ENCODE data around the gene TAF13.

DNA sequence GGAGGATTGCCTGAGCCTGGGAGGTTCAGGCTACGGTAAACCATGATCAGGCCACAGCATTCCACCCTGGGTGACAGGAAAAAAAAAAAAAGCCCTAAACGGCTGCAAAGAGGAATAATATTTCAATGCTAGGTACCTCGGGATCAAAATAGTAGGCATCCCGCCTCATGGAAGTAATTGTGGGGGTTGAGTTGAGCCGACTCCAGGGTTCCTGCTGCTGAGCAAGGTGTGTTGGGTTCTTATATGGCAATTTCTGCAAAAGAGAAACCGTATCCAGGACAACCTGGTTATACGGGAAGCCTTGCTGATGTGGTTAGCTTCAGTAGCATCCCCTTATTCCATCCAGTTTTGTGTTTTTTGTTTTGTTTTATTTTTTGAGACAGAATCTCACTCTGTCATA, 32.0 kb upstream of the TAF13 start:
- TF ChIP-seq, protein P1, sequence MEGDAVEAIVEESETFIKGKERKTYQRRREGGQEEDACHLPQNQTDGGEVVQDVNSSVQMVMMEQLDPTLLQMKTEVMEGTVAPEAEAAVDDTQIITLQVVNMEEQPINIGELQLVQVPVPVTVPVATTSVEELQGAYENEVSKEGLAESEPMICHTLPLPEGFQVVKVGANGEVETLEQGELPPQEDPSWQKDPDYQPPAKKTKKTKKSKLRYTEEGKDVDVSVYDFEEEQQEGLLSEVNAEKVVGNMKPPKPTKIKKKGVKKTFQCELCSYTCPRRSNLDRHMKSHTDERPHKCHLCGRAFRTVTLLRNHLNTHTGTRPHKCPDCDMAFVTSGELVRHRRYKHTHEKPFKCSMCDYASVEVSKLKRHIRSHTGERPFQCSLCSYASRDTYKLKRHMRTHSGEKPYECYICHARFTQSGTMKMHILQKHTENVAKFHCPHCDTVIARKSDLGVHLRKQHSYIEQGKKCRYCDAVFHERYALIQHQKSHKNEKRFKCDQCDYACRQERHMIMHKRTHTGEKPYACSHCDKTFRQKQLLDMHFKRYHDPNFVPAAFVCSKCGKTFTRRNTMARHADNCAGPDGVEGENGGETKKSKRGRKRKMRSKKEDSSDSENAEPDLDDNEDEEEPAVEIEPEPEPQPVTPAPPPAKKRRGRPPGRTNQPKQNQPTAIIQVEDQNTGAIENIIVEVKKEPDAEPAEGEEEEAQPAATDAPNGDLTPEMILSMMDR (IDR thresholded peaks at IDR 0.05; ENCODE audit: poor library complexity, severe bottlenecking): no peak
- TF ChIP-seq REST (IDR thresholded peaks at IDR 0.05; ENCODE audit: borderline replicate concordance) (no peak), POLR2AphosphoS5 (IDR thresholded peaks at IDR 0.05) (no peak), SMC3 (conservative IDR thresholded peaks at IDR 0.05; ENCODE audit: poor library complexity) (no peak), EP300 (conservative IDR thresholded peaks at IDR 0.05; ENCODE audit: poor library complexity, severe bottlenecking) (no peak)

All from neural cell (in vitro differentiated cells).